Measurements from ENCODE around the gene MAST3. TPM values are rescaled to one million over a fixed set of nuclear protein-coding genes. Genes with fewer than 3 reads are reported as not detected.

MAST3 gene
- total RNA-seq, 1 donor from 2014 or later: 0.79 TPM

DNA sequence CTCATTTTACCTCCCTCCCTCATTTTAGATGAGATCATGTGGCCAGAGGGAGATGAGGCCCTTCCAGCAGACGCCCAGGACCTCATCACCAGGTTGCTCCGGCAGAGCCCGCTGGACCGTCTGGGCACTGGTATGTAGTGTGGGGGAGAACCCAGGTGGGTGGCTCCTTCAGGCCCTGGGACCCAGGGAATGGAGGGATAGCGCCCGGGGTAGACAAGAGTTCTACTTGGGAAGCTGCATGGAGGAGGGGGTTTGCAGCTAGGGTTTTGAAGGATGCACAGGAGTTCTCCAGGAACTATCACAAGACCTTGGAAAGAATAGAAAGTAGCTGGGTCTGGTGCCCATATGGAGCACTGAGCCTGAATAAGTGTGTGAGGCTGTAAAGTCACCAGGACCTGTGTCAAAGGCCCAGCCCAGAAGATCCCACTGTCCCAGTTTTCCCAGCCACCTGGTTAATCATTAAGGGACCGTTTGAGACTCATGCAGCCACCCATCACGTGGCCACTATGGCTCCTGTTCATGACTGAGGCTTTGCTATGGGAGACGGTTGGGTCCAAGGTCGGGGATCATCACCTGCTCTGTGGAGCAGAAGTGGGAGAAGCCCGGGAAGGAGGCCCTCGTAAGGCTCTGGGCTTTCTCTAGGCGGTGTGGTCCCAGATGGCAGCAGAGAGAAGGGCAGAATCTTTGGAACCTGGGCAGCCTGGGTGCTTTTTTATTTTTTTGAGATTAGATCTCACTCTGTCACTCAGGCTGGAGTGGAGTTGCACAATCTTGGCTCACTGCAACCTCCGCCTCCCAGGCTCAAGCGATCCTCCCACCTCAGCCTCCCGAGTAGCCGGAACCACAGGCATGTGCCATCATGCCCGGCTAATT lies 38.4 kb downstream of the MAST3 start:
- TF ChIP-seq, protein P1, sequence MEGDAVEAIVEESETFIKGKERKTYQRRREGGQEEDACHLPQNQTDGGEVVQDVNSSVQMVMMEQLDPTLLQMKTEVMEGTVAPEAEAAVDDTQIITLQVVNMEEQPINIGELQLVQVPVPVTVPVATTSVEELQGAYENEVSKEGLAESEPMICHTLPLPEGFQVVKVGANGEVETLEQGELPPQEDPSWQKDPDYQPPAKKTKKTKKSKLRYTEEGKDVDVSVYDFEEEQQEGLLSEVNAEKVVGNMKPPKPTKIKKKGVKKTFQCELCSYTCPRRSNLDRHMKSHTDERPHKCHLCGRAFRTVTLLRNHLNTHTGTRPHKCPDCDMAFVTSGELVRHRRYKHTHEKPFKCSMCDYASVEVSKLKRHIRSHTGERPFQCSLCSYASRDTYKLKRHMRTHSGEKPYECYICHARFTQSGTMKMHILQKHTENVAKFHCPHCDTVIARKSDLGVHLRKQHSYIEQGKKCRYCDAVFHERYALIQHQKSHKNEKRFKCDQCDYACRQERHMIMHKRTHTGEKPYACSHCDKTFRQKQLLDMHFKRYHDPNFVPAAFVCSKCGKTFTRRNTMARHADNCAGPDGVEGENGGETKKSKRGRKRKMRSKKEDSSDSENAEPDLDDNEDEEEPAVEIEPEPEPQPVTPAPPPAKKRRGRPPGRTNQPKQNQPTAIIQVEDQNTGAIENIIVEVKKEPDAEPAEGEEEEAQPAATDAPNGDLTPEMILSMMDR (IDR thresholded peaks at IDR 0.05; ENCODE audit: insufficient read depth, low read length, severe bottlenecking): no peak
- no peak for FAIRE-seq
- Histone ChIP-seq H3K27me3 (ENCODE audit: control insufficient read depth, insufficient read depth, low read length) (no peaks in the 10 kb centered on the region), H3K4me3 (ENCODE audit: low read depth, low read length) (no peak overlapping the region), H3K36me3 (ENCODE audit: control insufficient read depth, insufficient read depth, low read length) (peaks cover 10% of the 10 kb centered on the region)
- no peak for DNase-seq (ENCODE audit: low read depth)

DNA sequence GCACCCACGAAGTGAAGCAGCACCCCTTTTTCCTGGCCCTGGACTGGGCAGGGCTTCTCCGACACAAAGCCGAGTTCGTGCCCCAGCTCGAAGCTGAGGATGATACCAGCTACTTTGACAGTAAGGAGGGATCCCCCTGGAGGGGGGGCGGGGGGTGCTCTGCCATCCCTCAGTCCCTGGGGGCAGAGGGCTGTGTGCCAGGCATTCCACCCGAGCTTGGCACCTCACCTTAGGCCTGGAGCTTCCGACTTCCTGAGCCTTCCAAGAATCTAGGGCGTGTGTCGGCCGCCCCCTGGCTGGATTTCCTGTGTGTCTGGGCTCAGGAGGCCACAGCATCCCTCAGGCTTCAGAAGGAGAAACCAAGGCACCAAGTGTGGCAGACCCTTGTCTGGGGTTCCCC lies 39.7 kb downstream of the MAST3 start:
- Histone ChIP-seq H3K27me3 (ENCODE audit: control insufficient read depth, insufficient read depth, low read length) (no peaks in the 10 kb centered on the region), H3K36me3 (ENCODE audit: control insufficient read depth, insufficient read depth, low read length) (peaks cover 13% of the 10 kb centered on the region), H3K4me3 (ENCODE audit: low read depth, low read length) (no peak overlapping the region)
- TF ChIP-seq, protein P1 (IDR thresholded peaks at IDR 0.05; ENCODE audit: insufficient read depth, low read length, severe bottlenecking): no peak
- no peak for FAIRE-seq
- no peak for DNase-seq (ENCODE audit: low read depth)

DNA sequence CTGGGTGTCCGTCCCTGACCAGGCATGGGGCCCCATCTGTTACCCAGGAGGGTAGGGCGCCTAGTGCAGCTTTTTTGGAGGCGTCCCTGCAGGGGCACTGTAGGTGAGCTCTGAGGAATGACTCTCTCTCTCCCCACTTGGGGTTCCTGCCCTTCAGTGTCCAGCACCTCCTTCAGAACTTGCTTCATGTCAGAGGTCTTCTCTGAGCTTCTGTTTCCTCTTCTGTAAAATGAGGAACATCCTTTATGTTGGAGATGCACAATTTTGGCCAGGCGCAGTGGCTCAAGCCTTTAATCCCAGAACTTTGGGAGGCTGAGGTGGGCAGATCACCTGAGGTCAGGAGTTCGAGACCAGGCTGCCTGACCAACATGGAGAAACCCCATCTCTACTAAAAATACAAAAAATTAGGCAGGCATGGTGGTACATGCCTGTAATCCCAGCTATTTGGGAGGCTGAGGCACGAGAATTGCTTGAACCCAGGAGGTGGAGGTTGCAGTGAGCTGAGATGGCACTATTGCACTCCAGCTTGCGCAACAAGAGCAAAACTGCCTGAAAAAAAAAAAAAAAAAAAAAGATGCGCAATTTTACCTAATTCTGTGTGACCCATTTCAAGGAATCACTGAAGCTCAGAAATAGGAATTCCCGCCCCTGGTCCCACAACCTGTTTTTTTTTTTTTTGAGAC lies 40.2 kb downstream of the MAST3 start:
- DNase-seq (ENCODE audit: low read depth) (no peak), FAIRE-seq (no peak)
- TF ChIP-seq, protein P1 (IDR thresholded peaks at IDR 0.05; ENCODE audit: insufficient read depth, low read length, severe bottlenecking): no peak
- Histone ChIP-seq H3K27me3 (ENCODE audit: control insufficient read depth, insufficient read depth, low read length) (no peaks in the 10 kb centered on the region), H3K36me3 (ENCODE audit: control insufficient read depth, insufficient read depth, low read length) (peaks cover 13% of the 10 kb centered on the region), H3K4me3 (ENCODE audit: low read depth, low read length) (no peak overlapping the region)

DNA sequence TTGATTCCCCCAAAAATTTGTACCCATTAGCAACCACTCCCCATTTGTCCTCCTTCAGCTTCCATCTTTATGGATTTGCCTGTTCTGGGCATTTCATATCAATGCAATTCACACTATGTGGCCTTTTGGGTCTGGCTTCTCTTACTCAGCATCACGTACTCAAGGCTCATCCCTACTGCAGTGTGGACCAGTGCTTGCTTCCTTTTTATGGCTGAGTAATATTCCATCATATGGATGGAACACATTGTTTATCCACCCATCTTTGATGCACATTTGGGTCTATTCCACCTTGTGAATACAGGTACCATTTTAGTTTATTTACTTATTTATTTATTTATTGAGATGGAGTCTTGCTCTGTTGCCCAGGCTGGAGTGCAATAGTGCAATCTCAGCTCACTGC lies 42.9 kb downstream of the MAST3 start:
- Histone ChIP-seq H3K27me3 (ENCODE audit: control insufficient read depth, insufficient read depth, low read length) (no peaks in the 10 kb centered on the region), H3K4me3 (ENCODE audit: low read depth, low read length) (no peak overlapping the region), H3K36me3 (ENCODE audit: control insufficient read depth, insufficient read depth, low read length) (peaks cover 16% of the 10 kb centered on the region)
- FAIRE-seq (no peak), DNase-seq (ENCODE audit: low read depth) (no peak)
- TF ChIP-seq, protein P1 (IDR thresholded peaks at IDR 0.05; ENCODE audit: insufficient read depth, low read length, severe bottlenecking): no peak

DNA sequence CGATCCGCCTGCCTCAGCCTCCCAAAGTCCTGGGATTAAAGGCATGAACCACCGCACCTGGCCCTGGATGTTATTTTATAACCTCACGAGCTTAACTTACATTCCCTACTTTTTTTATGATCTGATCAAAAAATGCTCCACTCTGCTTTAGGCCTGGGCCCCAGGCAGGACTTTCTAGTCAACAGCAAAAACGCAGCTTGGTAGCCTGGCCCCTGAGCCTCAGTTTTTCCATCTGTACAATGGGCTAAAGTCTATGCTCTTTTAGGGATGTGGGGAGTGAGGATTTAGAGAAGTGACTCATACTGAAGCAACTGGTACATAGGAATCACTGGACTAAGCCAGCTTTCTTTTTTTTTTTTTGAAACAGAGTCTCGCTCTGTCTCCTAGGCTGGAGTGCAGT lies 43.5 kb downstream of the MAST3 start:
- no peaks in the 10 kb centered on the region for H3K27me3 ChIP-seq (ENCODE audit: control insufficient read depth, insufficient read depth, low read length)
- TF ChIP-seq, protein P1 (IDR thresholded peaks at IDR 0.05; ENCODE audit: insufficient read depth, low read length, severe bottlenecking): no peak
- H3K4me3 ChIP-seq (ENCODE audit: low read depth, low read length): no peak overlapping the region
- FAIRE-seq: no peak
- H3K36me3 ChIP-seq (ENCODE audit: control insufficient read depth, insufficient read depth, low read length): peaks cover 17% of the 10 kb centered on the region
- DNase-seq (ENCODE audit: low read depth): no peak
